Stomach (tissue), 4 donors: Measurements from ENCODE around the gene FGD6.

Experiments
- CTCF ChIP-seq, 7 experiments: fragments of 450-650 bp in 4 of 7; fragments of 200-600 bp in 3 of 7; sonication (generic) in 3 of 7; IDR thresholded peaks; one replicate each; pipeline ENCODE4 v1.5.1; 2016 to 2019; ENCODE audit warnings: antibody characterized with exemption in 7 of 7, control low read depth in 2 of 7, mild to moderate bottlenecking in 1 of 7
- POLR2AphosphoS5 ChIP-seq, 3 donors: sonication (generic); formaldehyde crosslinking; IDR thresholded peaks; one replicate each; pipeline ENCODE4 v1.6.1; 2016; ENCODE audit warnings: antibody characterized with exemption in 3 of 3

GRCh38 chr12:95258803-95259202 is 41.5 kb upstream of the FGD6 start:
- TF ChIP-seq CTCF (IDR thresholded peaks at IDR 0.05) (no peak), POLR2AphosphoS5 (IDR thresholded peaks at IDR 0.05) (no peak)
